SK-N-SH treated with all-trans-retinoic acid at 6 μM for 48 hours (cell line): Measurements from ENCODE around the gene DCK.

Experiments used
- ATAC-seq: fragments of 200-7000 bp; cut with Tn5 transposase; 3 replicates; pipeline ENCODE4 v1.9.1; 2020; ENCODE audit warnings: mild to moderate bottlenecking, moderate library complexity
- ARNTL ChIP-seq: fragments of 450-650 bp; formaldehyde crosslinking; IDR thresholded peaks from 2 replicates; pipeline ENCODE4 v1.5.0; 2020; ENCODE audit warnings: low read depth, mild to moderate bottlenecking, moderate library complexity, borderline replicate concordance
- BACH2 ChIP-seq: fragments of 250-450 bp; sonication (Bioruptor Pico); IDR thresholded peaks from 2 replicates; pipeline ENCODE4 v1.9.0; 2021; ENCODE audit warnings: mild to moderate bottlenecking, borderline replicate concordance
- CSDC2 ChIP-seq: fragments of 250-450 bp; sonication (Bioruptor Pico); IDR thresholded peaks from 2 replicates; pipeline ENCODE4 v1.5.0; 2020; ENCODE audit warnings: mild to moderate bottlenecking, moderate library complexity
- CSRNP3 ChIP-seq: fragments of 250-450 bp; sonication (Bioruptor Pico); IDR thresholded peaks from 2 replicates; pipeline ENCODE4 v1.5.1; 2021; ENCODE audit warnings: mild to moderate bottlenecking, moderate library complexity
- ESRRG ChIP-seq: fragments of 250-450 bp; sonication (Bioruptor Pico); IDR thresholded peaks from 2 replicates; pipeline ENCODE4 v1.6.1; 2021; ENCODE audit warnings: mild to moderate bottlenecking
- GLIS3 ChIP-seq: fragments of 250-450 bp; sonication (Bioruptor Pico); IDR thresholded peaks from 2 replicates; pipeline ENCODE4 v1.5.0; 2020; ENCODE audit warnings: mild to moderate bottlenecking, moderate library complexity
- ISL1 ChIP-seq: fragments of 250-450 bp; sonication (Bioruptor Pico); IDR thresholded peaks from 2 replicates; pipeline ENCODE4 v2.1.2; 2022; ENCODE audit warnings: mild to moderate bottlenecking, moderate library complexity
- OSR1 ChIP-seq: fragments of 250-450 bp; sonication (Bioruptor Pico); IDR thresholded peaks from 2 replicates; pipeline ENCODE4 v1.8.0; 2022; ENCODE audit warnings: moderate library complexity, mild to moderate bottlenecking, inconsistent platforms
- POU6F1 ChIP-seq: fragments of 250-450 bp; sonication (Bioruptor Pico); IDR thresholded peaks from 2 replicates; pipeline ENCODE4 v1.8.0; 2021; ENCODE audit warnings: low read depth, mild to moderate bottlenecking, moderate library complexity, borderline replicate concordance
- PPARA ChIP-seq: fragments of 250-450 bp; sonication (Bioruptor Pico); IDR thresholded peaks from 2 replicates; pipeline ENCODE4 v1.5.0; 2020; ENCODE audit warnings: mild to moderate bottlenecking, borderline replicate concordance
- RARB ChIP-seq: fragments of 250-450 bp; sonication (Bioruptor Pico); IDR thresholded peaks from 2 replicates; pipeline ENCODE4 v1.8.0; 2021; ENCODE audit warnings: mild to moderate bottlenecking, moderate library complexity
- SNAI2 ChIP-seq: fragments of 250-450 bp; sonication (Bioruptor Pico); IDR thresholded peaks from 2 replicates; pipeline ENCODE4 v1.5.0; 2020; ENCODE audit warnings: mild to moderate bottlenecking, moderate library complexity
- TCF4 ChIP-seq: fragments of 250-450 bp; sonication (Bioruptor Pico); IDR thresholded peaks from 2 replicates; pipeline ENCODE4 v1.8.0; 2021; ENCODE audit warnings: mild to moderate bottlenecking, moderate library complexity, borderline replicate concordance
- TOX ChIP-seq: fragments of 250-450 bp; sonication (Bioruptor Pico); IDR thresholded peaks from 2 replicates; pipeline ENCODE4 v1.8.0; 2021; ENCODE audit warnings: mild to moderate bottlenecking, moderate library complexity, borderline replicate concordance
- TSHZ2 ChIP-seq: fragments of 250-450 bp; sonication (Bioruptor Pico); IDR thresholded peaks from 2 replicates; pipeline ENCODE4 v1.5.0; 2020; ENCODE audit warnings: mild to moderate bottlenecking, moderate library complexity
- ZC3H10 ChIP-seq: fragments of 250-450 bp; sonication (Bioruptor Pico); IDR thresholded peaks from 2 replicates; pipeline ENCODE4 v1.5.1; 2021; ENCODE audit warnings: mild to moderate bottlenecking, moderate library complexity
- ZFP3 ChIP-seq: fragments of 250-450 bp; sonication (Bioruptor Pico); IDR thresholded peaks from 2 replicates; pipeline ENCODE4 v1.5.0; 2020; ENCODE audit warnings: mild to moderate bottlenecking, moderate library complexity
- ZFP30 ChIP-seq: fragments of 450-650 bp; formaldehyde crosslinking; IDR thresholded peaks from 2 replicates; pipeline ENCODE4 v1.5.0; 2022; ENCODE audit warnings: mild to moderate bottlenecking, moderate library complexity
- ZNF565 ChIP-seq: fragments of 450-650 bp; formaldehyde crosslinking; conservative IDR thresholded peaks from 2 replicates; pipeline ENCODE4 v1.5.0; 2020; ENCODE audit warnings: low read depth, mild to moderate bottlenecking, moderate library complexity
- ZNF70 ChIP-seq: fragments of 450-650 bp; formaldehyde crosslinking; IDR thresholded peaks from 2 replicates; pipeline ENCODE4 v1.5.0; 2020; ENCODE audit warnings: mild to moderate bottlenecking, moderate library complexity
- ZNF8 ChIP-seq: fragments of 450-650 bp; formaldehyde crosslinking; IDR thresholded peaks from 2 replicates; pipeline ENCODE4 v1.5.0; 2020; ENCODE audit warnings: mild to moderate bottlenecking, moderate library complexity
- TF ChIP-seq, protein P1 (sequence below): fragments of 250-450 bp; sonication (Bioruptor Pico); IDR thresholded peaks from 2 replicates; pipeline ENCODE4 v1.8.0; 2020; ENCODE audit warnings: mild to moderate bottlenecking, moderate library complexity, borderline replicate concordance
- TF ChIP-seq, protein P2 (sequence below): fragments of 250-450 bp; sonication (Bioruptor Pico); IDR thresholded peaks from 2 replicates; pipeline ENCODE4 v1.5.1; 2020; ENCODE audit warnings: low read depth, mild to moderate bottlenecking, moderate library complexity

The DCK gene

GRCh38 chr4:71020611-71021010 is 27.2 kb downstream of the DCK start:
- no peak for ATAC-seq
- TF ChIP-seq TSHZ2, result no peak
- TF ChIP-seq ZFP3 (CRISPR knock-in tag), result no peak
- no peak for TF ChIP-seq ISL1 (CRISPR knock-in tag)
- TF ChIP-seq ZC3H10, result no peak
- no peak for TF ChIP-seq PPARA (CRISPR knock-in tag)
- no peak for TF ChIP-seq SNAI2 (CRISPR knock-in tag)

- no peak for TF ChIP-seq CSRNP3 (CRISPR knock-in tag)
- no peak for TF ChIP-seq TOX (CRISPR knock-in tag)
- TF ChIP-seq, protein P1, sequence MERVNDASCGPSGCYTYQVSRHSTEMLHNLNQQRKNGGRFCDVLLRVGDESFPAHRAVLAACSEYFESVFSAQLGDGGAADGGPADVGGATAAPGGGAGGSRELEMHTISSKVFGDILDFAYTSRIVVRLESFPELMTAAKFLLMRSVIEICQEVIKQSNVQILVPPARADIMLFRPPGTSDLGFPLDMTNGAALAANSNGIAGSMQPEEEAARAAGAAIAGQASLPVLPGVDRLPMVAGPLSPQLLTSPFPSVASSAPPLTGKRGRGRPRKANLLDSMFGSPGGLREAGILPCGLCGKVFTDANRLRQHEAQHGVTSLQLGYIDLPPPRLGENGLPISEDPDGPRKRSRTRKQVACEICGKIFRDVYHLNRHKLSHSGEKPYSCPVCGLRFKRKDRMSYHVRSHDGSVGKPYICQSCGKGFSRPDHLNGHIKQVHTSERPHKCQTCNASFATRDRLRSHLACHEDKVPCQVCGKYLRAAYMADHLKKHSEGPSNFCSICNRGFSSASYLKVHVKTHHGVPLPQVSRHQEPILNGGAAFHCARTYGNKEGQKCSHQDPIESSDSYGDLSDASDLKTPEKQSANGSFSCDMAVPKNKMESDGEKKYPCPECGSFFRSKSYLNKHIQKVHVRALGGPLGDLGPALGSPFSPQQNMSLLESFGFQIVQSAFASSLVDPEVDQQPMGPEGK, result no peak
- TF ChIP-seq, protein P2, sequence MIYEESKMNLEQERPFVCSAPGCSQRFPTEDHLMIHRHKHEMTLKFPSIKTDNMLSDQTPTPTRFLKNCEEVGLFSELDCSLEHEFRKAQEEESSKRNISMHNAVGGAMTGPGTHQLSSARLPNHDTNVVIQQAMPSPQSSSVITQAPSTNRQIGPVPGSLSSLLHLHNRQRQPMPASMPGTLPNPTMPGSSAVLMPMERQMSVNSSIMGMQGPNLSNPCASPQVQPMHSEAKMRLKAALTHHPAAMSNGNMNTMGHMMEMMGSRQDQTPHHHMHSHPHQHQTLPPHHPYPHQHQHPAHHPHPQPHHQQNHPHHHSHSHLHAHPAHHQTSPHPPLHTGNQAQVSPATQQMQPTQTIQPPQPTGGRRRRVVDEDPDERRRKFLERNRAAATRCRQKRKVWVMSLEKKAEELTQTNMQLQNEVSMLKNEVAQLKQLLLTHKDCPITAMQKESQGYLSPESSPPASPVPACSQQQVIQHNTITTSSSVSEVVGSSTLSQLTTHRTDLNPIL, result no peak
- no peak for TF ChIP-seq ESRRG
- no peak for TF ChIP-seq ISL1 (CRISPR knock-in tag)
- no peak for TF ChIP-seq RARB (CRISPR knock-in tag)
- no peak for TF ChIP-seq PPARA (CRISPR knock-in tag)
- TF ChIP-seq ZC3H10, result no peak
- TF ChIP-seq ARNTL (CRISPR knock-in tag), result no peak
- no peak for TF ChIP-seq ZNF70 (CRISPR knock-in tag)
- no peak for TF ChIP-seq TCF4 (CRISPR knock-in tag)
- TF ChIP-seq ZFP3 (CRISPR knock-in tag), result no peak
- TF ChIP-seq CSDC2, result no peak
- no peak for TF ChIP-seq OSR1 (CRISPR knock-in tag)
- TF ChIP-seq BACH2 (CRISPR knock-in tag), result no peak
- TF ChIP-seq ZNF8, result no peak
- TF ChIP-seq SNAI2 (CRISPR knock-in tag), result no peak
- no peak for TF ChIP-seq POU6F1
- TF ChIP-seq GLIS3 (CRISPR knock-in tag), result no peak
- peak; percentile 51; the same call in 2 of the 3 replicates for ATAC-seq
Measured at GRCh38 chr4:71025654-71026053, 32.2 kb downstream of the DCK start.

- peak; percentile 97 for ATAC-seq
- TF ChIP-seq ZNF565 (CRISPR knock-in tag) (no peak), ARNTL (CRISPR knock-in tag) (no peak), TSHZ2 (no peak), RARB (CRISPR knock-in tag) (no peak), ZFP3 (CRISPR knock-in tag) (no peak), GLIS3 (CRISPR knock-in tag) (no peak), PPARA (CRISPR knock-in tag) (no peak), TCF4 (CRISPR knock-in tag) (no peak), ESRRG (no peak), ZNF70 (CRISPR knock-in tag) (no peak), ZFP30 (CRISPR knock-in tag) (no peak), CSDC2 (no peak), BACH2 (CRISPR knock-in tag) (no peak), TOX (CRISPR knock-in tag) (no peak)
Measured at GRCh38 chr4:71026086-71026485, 32.6 kb downstream of the DCK start.
